ENCODE measurements around the gene TMEM132C.

The TMEM132C gene

DNA sequence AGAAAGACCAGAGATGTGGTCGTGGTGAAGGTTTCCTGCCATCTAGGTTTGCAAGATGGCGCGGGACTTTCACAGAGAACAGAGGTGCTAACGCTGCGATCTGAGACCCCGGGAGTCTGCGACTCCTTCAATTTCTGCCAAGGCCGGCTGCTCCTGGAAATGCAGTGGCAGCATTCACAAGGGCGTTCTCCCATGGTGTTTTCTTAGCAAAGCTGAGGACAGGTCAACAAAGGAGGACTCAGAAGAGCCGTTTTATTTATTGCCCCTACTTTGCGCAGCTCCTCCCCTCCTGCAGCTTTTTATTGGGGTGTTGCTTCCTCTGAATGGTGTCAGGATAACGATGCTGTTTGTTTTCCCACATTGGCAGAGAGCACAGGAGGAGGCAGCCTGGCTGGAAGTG is 86.3 kb downstream of the TMEM132C start:
- no peak for DNase-seq

DNA sequence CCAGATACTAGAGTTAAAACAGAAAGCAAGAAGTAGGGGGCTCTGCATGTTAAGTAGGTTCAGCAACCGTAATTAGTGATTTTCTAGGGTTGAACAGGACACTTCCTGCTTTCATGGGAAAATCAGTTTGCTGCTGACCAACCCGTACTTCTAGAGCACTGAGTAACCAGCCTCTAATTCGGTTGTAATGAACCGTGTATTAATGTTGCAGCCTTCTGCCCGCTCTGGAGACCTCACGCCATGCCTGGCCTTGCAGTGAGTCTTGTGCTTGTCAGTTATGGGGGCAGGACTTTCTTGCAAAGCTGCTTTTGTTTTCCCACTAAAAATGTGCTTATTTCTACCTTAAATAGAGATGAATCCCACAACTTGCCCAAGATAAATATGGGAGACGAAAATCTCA is 89.6 kb downstream of the TMEM132C start:
- no peak for DNase-seq

DNA sequence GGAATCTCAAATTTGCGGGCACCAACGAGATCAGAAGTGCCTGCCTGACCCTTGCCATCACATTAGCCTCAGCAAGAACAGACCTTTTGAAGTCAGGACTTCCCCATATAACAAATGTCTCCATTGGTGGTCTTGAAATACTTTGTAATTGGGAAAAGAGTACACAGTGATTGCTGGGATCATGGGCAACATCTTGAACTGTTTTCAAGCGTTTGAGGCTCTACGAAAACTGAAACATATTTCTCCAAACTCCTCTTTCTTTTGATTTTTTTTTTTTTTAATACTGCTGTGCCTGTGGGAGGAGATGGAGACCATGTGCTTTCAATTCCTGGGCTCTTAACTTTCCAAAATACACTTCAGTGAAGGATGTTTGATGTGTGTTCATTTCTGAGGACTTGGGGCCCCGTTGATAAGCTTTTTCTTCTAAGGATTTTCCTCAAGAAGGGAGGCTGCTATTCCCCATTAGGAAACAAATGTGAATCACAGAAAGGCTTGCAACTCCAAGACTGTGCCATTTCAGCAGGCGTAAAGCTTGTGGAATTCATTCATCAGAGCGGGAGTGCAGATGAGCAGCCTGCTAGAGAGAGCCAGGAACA is 94.5 kb downstream of the TMEM132C start:
- DNase-seq: no peak

DNA sequence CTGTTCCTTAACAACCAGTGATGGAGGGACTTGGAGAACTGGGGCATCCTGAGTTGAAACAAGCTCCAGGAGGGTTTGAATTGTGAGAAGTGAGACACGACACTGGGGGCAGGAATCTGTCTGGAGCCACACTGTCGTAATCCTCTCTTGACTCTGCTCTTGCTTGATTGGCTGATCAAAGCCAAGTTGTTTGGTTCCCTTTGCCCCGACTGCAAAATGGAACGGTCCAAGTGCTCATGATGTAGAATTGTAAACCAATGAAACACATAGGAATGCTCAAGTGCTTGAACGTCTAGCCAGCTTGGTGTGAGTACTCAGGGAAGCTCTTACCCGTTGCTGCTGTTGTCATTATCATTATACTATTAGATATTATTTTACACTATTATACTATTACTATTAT is 98.1 kb downstream of the TMEM132C start:
- no peak for DNase-seq

DNA sequence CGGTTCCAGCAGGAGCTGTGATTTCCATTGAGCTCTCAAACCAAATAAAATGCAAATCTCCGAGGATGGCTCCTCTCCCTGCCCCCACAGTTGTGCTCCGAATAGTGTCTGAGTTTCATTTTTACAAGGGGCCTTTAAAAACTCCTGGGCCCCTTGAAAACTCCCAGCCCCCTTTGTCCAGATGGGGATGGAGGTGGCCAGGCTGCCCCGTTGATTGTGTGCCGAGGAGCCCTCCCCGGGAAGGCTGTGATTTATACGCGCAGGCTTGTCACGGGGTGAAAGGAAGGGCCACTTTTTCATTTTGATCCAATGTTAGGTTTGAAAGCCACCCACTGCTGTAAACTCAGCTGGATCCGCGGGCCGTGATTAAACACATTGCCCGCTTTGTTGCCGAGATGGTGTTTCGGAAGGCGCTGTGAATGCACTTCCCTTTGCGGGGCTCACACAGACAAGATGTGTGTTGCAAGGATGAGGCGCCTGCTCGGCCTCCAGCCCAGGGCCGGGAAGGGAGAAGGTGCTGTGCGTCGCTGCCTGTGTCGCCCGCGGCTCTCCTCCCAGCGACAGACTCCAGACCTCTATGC is 98.8 kb downstream of the TMEM132C start:
- DNase-seq: no peak

DNA sequence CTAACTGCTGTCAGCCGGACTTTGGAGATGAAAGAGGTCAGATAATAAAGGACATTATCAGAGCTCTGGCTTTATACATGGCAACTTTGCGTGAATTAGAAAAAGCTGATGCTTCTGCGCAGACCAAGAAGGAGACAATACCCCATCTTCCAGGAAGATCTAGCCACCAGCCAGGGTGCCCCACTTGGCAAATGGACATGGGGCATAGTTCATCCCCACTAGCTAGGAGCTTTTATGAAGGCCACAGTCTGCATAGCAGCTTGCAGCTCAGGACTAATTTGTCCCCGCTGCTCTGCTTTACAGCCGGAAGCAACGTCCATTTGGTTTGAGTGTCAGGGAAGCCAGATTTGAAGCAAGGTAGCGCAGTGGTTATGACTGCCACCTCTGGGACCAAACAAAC is 101.0 kb downstream of the TMEM132C start:
- DNase-seq: no peak

DNA sequence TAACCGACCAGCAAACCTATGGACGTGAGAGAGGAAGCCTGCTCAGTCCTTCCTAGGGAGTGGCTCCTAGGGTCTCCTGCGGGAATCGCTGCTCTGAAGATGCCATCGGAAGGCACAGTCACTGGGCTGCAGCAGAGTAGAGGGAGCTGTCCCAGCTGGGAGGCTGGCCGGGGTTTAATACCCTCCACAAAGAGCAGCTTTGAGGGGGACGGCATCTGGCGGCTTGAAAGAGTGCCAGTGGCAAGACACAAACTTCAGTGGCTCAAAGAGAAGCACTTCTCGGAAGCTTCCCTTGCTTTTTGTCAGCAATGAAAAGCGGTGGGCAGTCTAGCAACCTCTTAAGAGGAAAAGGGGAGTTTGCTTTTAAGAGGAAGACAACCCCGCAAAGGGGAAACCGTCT is 114.6 kb downstream of the TMEM132C start:
- no peak for DNase-seq

DNA sequence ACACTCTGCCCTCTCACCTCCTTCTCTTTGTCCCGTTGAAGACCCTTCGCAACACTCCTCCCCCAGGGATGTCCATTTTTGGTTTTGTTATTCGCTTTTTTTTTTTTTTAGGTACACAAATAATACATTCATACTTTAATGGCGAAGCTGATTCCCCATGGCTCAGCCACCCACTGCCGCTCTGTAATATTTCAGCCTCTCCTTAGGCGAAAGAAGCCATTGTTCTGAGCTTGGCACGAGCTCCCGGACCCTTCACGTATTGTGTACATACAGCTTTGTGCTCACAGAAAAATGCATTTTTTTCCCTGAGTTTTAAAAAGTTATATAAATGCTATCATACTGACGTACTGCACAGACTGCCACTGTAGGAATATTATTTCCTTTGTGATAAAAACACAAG is 115.0 kb downstream of the TMEM132C start:
- no peak for DNase-seq

DNA sequence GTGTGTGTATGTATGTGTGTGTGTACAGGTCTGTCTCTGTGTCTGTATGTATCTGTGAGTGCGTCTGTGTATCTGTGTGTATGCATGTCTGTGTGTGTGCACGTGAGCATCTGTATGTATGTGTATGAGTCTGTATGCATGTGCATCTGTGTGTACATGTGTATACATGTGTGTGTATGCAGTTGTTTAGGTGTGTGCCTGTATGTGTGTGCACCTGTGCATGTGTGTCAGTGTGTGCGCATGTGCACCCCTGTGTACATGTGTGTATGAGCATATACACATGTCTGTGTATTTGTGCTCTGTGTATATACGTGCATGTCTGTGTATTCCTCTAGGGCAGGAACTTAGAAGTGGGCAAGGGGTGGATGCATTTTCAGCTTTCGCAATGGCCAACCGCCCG is 116.0 kb downstream of the TMEM132C start:
- no peak for DNase-seq

DNA sequence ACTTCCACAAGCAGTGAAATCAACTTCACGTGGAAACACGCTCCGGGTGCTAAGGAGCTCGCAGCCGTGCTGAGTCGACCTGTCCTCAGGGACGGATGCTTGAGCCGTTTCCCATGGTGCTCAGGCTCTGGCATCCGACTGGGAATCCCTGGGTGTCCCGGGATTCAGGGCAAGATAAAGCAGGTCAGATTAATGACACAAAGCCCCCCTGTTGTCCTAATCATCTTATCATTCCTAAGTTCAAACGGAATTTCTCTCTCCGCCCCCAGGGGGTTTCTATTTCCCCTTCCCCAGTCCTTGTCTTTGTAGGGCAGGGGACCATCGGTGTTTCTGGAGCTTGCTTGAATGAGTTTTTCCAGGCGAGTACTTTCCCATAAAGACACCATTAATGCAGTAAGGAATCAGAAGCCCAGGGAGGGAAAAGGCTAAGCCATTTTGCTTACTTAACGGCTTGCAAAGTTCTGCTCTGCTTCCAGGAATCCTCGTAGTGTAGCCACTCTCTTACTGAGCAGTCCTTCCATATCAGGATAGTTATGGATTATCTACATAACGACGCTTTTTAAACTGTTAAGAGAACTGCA is 116.5 kb downstream of the TMEM132C start:
- no peak for DNase-seq

DNA sequence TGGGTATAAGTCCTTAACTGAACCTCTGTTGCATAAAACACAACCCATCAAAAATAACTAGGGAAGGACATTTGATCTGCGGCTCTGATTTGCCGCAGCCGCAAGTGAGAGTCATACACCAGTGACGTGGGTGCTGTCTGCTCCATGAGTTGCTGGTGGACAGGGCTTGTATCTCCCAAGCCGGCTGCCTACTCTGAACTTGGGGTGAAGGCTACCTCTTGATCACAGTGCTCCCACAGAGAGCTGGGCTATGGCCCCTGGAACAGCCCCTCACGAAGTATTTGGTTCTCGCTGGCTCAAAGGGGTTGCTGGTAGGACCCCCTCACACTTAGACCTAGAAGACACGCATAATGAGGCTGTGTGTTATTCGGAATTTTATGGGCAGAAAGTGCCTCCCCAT is 118.8 kb downstream of the TMEM132C start:
- DNase-seq: no peak

DNA sequence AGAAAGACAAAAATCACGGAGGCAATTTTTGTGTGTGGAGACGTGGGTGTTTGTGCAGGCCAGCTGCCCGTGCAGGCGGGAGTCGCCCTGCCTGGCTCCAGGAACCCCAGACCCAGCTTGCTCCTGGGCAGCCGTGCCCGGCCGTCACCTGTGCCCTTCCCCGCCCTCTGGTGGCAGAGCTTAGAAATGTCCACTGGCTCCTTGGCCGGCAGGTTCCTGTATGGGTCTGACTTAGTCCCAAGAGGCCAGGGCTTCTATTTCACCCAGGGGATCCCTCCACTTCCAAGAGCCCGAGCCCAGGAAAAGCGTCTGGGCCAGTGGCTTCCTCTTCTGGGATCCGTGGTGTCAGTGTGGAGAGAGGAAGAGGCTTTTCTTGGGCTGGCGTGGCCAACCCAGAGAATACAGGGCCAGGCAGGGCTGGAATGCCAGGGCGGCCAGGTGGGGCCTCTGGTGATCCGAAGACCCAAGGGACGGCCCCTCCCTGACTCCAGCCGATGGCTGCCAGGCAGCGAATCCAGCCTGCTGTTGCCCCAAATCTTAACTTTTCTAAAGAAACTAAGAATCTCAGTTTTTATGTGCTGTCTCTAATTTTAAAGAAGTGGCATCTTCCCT is 120.9 kb downstream of the TMEM132C start:
- DNase-seq: no peak

DNA sequence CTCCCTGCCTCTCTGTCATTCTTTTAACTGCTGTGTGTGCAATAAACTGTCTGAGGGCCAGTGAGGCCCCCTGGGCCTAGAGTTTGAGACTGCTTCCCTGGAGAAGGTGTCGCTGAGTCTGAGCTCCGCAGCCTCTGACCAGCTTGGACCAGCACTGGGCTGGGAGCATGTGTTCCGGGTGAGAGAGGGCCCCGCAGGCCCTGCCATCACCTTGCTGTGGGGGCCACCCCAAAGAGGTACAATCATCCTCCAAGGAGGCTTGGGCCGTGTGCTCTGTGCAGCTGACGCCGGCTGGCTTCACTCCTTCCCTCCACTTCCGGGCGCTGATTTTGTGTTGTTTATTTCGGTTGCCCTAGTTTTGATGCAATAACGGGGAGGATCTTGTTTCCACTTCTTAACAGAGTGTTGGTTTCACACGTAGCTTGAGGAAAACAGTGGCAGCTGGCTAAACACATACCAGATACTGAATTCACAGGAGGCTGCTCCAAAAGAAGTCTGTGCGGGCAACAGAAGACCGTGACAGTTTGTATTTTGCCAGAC is 121.6 kb downstream of the TMEM132C start:
- DNase-seq: no peak

DNA sequence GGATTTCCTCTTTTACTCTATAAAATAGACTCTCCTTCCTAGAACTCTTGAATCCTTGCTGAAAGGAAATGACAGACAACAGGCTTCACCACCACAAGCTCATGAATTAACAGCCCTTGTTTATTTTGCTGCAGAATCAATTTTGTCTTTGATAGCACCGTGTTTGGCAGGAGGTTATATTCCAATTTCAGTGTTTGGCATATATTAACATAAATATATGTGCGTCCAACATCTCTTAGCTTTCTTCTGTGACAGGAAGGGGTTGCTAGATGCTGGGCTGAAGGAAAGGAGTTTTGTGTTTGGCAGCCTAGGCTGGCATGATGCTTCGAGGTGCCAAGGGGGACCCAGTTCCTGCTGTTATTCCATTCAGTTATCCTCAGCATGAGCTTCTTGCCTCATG is 126.4 kb downstream of the TMEM132C start:
- DNase-seq: no peak

DNA sequence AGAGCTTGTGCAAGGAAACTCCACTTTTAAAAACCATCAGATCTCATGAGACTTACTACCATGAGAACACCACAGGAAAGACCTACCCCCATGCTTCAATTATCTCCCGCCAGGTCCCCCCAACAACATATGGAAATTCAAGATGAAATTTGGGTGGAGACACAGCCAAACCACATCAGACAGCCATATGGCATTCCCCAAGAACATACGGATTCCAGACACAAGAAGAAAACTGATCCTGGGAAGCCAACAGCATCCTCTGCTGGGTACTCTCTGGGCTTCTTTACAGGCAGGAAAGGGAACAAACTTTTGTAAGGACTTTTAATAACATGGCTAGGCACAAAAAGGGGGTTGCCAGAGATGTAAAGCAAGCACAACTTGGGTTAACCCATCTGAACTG is 127.2 kb downstream of the TMEM132C start:
- no peak for DNase-seq

DNA sequence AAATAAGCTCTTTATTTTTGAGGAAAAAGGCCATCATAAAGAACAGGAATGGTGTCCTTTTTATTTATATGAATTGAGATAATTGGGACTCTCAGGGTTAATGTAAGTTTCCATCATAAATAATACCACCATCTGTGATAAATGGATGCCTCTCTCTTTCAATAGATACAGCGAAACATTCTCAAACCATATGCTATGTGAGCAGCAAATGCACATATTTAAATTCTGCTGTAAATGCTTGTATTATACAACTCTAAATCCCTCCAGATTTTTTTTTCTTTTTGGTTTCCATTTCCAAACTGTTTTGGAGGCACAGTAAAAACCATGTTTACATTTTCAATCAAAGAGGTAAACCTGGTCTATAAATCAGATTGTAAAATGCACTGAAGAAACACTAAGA is 132.3 kb downstream of the TMEM132C start:
- no peak for DNase-seq

DNA sequence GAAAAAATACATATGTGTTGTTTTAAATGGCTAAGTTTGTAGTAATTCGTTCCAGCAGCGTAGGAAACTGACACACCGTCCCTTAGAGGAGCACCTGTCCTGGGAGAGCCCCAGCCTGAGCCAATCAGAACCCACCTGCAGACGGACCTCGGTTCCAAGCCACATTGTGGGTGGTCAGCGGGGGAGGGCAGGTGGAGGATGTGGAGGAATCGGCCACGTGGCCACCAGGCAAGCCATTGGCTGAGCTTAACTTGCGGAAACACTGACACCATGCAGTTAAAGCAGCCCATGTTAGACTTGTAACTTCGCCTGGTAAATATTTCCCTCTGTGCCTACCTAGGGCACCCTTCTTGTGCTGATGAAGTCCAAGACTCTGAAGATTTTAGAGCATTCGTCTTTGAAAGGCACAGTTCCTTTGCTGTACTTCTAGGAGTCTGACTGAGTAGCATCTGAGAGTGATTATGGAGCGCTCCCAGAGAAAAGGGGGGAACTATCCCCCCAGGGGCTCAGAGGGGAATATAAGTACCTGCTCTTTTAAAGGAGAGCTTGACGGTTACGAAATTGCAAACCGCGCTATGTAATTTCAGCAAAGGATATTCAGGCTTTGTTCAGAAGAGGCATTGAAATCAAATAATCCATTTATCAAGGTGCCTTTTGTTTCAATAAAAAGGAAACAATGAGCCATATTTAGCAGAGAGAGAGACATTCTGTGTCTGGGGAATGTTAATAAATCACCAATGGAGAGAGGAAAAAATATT is 135.7 kb downstream of the TMEM132C start:
- DNase-seq: no peak

DNA sequence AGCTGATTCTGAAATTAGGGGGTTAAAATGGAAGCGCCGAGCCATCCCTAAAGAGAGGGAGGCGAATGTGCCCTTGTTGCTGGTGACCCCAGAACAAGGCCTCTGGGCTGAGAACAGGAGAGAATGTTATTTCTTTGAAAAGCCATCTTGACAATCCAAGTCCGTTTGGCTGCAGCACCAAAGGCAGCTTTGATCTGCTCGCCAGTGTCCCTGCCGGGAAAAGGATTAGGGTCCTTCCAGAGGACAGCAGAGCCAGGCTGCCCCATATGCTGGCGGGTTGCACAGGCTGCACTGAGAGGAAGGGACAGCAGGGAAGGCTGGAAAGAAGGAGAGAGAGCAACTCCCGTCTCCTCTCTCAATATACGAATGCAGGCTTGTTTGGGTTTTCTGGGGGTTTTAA is 141.7 kb downstream of the TMEM132C start:
- DNase-seq: no peak

DNA sequence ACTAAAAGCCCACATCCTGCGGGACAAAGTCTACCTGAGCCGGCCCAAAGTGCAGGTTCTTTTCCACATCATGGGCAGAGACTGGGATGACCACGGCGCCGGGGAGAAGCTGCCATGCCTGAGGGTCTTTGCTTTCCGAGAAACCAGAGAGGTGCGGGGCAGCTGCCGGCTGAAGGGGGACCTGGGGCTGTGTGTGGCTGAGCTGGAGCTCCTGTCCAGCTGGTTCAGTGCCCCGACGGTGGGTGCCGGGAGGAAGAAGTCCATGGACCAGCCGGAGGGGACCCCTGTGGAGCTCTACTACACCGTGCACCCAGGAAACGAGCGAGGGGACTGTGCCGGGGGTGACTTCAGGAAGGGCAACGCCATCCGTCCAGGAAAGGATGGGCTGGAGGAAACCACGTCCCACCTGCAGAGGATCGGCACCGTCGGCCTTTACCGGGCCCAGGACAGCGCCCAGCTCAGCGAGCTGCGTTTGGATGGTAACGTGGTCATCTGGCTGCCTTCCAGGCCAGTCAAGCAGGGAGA is 148.1 kb downstream of the TMEM132C start:
- DNase-seq: no peak

DNA sequence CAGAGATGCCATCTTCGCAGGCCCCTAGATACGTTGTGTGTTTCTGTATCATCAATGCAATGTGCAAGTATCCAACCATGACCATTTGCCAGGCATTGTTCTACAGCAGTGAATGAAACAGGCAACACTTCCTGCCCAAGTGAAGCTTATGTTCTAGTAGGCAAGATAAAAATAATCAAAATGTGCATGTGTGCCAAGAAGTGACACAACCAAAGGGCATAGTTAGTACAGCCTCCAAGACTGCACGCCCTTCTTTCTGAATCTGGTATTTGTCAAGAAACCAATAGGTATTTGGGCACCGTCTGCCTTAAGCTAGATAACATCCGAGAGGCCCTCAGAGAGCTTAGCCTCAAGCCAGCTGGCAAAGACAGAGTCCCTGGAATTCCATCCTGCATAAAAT is 152.0 kb downstream of the TMEM132C start:
- no peak for DNase-seq

DNA sequence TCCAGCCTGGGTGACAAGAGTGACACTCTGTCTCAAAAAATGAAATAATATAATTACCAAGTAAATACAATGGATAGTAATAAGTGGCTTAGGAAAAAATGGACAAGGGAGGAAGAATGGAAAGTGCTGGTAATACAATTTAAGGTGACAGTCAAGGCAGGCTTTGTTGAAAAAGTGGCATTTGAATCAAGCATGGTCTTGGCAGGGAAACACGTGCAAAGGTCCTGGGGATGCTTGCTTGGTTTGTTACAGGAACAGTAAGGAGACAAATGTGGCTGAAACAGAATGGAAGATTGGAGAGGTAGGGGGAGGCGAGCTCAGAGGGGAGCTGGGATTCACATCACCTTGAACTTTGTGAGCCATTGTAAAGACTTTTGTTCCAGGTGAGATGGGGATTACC is 153.2 kb downstream of the TMEM132C start:
- DNase-seq: no peak

DNA sequence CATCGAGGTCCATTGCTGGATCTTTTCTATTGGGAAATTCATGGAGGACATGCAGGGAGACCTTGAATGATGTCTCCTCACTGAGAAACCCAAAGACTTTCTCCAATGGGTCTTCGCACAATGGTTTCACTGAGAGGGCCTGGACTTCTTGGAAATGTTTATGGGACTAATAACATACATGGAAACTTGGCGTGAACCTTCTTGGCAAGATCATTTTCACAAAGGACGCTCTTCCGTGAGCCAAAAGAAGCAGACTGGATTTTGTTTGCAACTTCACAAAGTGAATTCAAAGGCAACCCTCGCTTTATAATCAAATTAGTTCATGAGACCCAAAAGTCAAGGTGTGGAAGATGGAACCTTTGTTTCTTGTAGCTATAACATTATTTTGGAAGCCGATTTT is 154.4 kb downstream of the TMEM132C start:
- DNase-seq: no peak

DNA sequence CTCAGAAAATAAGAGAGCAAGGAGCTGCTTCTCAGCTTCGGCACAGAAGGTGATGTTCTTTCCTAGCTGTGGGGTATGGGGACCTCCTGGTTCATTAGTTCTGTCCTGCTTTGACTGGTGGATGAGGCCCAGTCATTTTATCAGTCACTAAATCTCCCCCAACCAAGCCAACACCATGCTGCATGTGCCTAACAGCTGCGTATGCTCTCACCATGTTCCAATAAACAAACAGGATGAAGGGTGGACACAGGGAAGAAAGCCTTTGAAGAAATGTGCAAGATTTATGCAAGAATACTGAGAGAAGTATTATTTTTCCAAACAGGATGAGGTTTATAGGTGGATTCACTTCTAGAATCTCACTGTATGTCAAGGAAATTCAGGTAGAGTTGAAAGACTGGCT is 156.2 kb downstream of the TMEM132C start:
- DNase-seq: no peak

Measured in amniotic stem cell (primary cell).